Activated T-cell treated with anti-CD3 and anti-CD28 coated beads for 48 hours (primary cell): ENCODE data around the gene KCNMB3.
"Not testable (repeated sequence)": the region's sequence is repeated elsewhere in the genome, so short reads cannot be mapped to it uniquely, and the experiment has no call there.

Experiments
- DNase-seq: peaks from one replicate; pipeline ENCODE4 v3.0.0-alpha.2; 2020; ENCODE audit warnings: low read depth

The KCNMB3 gene, protein sequence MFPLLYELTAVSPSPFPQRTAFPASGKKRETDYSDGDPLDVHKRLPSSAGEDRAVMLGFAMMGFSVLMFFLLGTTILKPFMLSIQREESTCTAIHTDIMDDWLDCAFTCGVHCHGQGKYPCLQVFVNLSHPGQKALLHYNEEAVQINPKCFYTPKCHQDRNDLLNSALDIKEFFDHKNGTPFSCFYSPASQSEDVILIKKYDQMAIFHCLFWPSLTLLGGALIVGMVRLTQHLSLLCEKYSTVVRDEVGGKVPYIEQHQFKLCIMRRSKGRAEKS

DNA sequence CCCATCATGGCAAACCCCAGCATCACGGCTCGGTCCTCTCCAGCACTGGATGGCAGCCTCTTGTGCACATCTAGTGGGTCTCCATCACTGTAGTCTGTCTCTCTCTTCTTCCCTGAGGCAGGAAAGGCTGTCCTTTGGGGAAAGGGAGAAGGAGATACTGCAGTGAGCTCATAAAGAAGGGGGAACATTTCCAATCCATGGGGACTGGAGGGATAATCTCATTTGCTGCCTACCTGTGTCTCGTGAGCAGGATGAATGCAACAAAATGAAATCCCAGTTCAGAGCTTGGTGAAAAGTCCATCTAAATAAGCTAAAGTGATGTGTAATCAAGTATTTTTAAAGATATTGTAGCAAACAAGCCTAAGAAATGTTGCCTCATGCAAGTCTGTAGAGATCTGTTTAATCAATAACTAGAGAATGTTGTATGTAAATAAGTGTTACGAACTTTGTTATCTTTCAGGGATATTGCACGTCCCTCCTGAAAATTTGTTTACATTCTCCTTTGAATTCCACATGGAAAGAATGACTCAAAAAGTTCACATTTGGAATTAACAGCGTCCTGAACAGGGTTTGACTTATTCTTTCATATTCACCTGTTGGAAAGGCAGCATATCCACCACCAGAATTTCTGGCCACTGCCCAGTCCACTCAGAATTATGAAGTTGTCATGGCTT, at the start of gene KCNMB3:
TSS of gene KCNMB3 (minus strand) at position 312 of the 674 bp plus-strand sequence. CDS start at position 188, 124 bp downstream.
- no peak for DNase-seq

DNA sequence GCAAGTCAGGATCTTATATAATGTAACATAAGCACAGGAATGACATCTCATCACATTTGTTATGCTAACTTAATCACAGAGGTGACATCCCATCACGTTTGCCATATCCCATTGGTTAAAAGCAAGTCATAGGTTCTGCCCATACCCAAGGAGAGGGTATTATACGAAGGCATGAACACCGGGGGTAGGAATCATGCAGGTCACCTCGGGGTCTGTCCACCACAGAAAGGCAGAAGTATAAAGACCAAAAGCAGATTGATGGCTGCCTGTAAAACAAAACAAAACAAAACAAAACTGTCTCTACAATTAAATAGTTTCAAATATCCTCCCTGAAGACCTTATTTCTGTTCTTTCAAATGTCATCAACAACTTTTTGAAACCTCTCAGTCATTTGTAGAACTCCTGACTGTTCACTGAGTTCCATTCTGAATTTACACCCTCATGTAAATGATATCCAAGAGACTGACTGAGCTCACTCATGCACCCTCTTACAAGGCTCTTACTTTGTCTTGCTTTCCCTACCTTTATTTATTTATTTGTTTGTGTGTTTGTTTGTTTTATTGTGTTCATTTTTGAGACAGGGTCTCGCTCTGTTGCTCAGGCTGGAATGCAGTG, 49.2 kb upstream of the KCNMB3 start:
- no peak for DNase-seq

DNA sequence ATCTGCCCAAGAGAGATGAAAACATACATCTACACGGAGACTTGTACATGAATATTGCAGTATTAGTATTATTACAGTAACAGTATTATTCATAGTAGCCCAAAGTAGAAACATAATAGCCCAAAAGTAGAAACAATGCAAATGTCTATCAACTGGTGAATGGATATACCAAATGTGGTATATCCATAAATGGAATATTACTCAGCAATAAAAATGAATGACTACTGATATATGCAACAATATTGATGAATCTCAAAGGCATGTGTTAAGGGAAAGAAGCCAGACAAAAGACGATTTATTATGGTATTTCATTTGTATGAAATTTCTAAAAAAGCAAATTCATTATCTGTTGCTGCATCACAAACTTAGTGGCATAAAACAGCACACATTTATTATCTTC, 48.4 kb upstream of the KCNMB3 start:
- no peak for DNase-seq

DNA sequence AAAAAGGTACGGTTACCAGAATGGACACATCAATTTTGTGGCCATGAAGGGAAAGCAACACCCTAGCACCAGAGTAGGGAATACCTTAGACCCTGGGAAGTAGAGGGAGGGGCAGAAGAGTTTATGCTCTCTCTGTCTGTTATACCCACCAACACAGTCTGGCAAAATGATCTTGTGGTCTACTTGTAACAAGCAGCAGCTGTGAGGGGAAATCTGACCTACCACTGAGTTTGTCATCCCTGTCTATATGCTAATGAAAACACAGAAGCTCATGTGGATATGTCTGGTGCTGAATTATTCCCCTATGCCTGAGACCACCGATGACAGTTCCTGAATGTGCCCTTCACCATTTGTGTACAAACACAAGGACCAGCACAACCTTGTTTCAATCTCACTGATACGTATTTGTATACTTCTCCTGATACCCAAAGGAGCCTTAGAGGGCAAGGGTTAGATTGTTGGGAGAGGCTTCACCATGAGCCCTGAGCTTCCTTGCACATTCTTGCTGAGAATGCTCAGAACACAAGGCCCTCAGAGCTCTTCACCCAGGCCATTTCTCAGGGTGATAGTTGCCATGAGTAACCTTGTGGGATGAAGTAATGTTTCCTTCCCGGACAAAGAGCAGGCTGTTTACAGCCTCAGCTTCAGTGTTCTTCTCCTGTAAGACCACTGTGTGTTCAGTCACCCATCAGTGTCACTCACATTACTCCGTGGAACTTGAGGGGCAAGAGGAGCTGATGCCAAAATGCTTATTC, 47.2 kb upstream of the KCNMB3 start:
- DNase-seq = no peak

DNA sequence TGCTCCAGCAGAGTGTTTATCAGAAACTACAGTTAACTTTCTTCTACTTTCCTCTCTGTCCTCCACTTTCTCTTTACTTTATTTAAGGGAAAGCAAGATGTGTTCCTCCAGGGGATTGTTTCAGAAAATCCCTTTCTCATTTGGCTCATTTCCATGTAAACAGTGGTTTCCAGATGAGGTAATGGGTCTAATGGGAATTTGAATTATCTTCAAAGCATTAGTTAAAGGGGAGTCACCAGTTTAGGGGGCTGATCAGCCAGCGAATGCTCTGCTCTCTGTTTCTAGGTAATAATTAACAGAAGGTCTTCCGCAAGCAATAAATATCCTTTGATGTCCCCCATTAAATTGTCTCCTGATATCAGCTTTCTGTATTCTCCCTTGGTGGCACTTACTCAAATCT, 41.5 kb upstream of the KCNMB3 start:
- DNase-seq = no peak

DNA sequence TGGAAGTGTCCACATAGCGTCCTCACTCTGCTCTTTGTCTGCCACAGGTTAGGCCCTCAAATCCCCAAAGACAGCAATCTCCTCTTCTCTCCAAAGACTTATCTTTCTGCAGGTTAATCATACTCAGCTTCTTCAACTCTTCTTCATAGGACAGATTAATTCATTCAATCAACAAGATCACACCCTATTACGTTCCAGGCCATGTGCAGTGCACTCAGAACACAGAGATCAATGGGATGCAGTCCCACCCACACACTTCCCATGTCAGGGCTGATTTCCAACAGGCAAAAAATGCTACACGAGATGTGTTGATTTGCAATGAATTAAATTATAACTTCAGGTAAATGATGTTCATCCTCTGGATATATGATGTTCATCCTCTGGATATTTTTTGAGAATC, 38.4 kb upstream of the KCNMB3 start:
- DNase-seq = no peak

DNA sequence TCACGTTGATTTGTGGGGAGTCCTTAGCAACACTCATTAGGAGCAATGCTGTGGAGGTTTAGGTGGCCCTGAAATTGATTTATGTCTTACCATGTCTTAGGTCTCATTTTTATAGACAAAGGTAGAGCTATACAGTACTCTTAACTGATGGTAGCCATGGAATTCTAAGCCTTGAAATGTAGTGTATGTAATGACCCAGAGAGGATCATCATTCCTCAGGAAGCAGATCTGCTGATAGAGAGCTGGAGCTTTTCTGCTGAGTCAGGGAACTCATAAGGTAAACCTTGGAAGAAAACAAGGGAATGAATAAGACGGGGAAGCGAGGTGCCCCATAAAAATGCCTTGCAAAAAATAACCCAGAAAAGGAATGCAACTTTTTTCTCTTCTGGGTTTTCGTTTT, 37.9 kb upstream of the KCNMB3 start:
- no peak for DNase-seq

DNA sequence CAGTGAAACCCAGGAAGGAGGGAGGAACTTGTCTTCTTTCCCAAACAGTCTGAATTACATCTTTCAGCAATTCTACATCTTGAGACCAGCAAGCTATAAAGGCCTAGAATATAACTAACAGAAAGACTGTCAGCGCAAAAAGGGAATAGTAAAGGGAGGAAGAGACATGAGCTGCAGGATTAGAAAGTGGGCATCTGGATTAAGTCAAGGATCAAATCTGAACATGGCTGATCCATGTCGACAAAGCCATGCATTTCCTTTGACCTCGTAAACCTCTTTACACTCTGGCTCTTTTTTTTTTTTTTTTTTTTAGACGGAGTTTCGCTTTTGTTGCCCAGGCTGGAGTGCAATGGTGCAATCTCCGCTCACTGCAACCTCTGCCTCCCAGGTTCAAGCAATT, 35.4 kb upstream of the KCNMB3 start:
- DNase-seq = no peak

DNA sequence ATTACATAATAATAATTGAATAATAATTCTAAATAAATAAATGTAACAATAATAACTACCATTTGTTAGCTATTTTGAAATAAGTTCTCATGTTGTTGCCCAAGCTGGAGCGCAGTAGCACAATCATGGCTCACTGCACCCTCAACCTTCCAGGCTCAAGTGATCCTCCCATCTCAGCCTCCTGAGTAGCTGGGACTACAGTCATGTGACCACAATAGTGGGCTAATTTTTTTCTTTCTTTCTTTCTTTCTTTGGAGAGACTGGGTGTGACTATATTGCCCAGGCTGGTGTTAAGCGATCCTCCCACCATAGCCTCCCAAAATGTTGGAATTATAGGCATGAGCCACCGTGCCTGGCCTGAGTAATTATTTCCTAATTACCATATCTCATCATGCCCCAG, 30.9 kb upstream of the KCNMB3 start:
- DNase-seq = no peak

DNA sequence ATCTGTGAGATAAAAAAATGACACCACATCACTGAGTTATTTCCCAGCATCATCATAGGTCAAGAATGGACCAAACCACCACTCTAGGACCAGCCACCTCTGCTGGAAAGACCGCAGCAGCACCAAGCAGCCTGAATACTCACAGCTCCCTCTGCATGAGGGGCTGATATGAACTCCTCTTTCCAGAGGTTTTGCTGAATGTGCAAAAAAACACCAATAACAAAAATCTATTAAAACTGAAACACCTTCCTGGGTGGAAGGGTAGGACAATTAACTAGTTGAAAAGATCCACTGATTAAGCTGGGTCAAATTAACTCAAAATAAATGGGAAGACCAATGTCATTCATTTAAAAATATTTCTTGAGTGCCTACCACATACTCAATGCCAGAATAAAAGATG, 28.9 kb upstream of the KCNMB3 start:
- DNase-seq = no peak

DNA sequence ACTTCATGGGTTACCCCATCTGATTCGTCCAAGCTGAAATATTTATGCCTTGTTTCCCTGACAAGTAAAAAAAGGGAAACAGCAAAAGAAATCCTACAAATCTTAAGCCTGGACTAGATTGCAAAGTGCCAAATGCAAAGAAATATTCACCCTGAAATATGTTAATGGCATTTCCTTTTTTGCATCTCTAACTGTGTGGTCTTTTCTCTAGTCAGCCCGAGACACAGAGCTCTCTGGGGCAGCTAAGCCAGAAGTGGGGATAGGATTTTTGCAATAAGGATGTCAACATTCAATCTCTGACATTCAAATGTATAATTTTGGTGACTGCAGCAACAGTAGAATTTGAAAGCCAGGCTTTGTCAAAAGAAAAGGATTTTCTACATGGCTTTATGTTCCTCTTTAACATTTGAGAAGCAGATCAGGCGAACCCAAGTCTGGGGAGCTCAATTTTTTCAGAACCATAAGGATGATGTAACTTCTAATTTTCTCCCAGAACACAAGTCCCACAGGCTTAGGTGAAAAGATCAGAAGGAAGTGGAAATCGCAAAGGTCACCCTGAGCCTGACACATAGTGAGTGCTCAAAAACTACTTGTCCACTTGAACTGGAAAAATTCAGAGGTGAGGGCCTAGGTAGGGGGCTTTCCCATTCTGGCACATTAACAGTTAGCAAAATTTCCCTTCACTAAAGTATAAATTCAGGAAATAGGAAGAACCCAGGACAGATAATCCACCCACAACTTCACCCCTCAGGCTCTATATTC, 28.2 kb upstream of the KCNMB3 start:
- no peak for DNase-seq

DNA sequence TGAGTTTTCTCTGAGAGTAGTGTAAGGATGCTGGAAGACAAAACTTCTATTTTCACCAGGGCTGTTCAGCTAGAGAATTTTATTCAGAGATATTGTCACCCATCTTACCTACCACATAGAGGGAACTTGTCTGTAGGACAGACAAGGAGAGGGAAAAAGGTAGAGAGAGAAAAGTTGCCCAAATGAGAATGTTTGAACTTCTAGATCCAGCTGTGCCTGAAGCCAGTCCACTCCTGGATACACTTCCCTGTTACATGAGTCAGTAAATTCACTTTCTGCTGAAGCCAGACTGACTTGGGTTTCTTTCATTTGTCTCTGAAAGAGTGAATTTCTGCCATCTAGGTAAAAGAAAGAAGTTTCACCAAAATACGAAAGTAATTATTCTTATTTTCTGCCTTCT, 27.2 kb upstream of the KCNMB3 start:
- no peak for DNase-seq

DNA sequence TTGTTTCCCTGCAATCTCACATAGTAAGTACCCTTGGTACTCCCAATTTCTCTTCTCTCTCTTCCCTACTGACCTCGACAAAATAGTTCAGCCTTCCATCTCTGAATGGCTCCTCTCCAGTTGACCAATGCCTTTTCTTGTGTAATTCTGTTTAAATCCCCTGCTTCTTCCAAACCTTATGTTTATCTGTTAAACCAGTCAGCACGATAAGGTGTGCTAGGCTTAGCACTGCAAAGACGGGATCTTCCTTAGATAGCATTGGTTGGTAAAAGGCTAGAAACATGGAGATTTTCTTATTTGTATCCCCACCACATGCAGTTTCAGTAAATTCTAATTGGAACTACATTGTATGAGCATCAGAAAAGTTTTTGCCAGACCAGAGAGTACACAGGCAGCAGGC, 25.8 kb upstream of the KCNMB3 start:
- no peak for DNase-seq

DNA sequence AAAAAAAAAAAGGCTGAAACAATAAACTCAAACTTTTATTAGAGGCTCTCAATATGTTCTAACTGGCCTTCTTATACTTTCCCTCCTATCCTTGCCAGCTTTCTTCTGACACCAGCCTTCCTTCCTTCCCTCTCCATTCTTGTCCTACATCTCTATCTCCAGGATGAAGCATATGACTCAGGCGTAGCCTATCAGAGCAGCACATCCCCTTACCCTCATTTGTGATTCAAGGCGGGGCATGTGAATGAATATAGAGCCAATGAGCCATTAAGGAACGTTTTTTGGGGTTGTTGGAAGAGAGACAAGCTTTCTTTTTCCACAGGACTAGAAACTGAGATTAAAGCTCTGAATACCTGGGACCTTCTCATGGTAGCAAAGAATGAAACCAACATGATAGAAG, 25.1 kb upstream of the KCNMB3 start:
- no peak for DNase-seq

DNA sequence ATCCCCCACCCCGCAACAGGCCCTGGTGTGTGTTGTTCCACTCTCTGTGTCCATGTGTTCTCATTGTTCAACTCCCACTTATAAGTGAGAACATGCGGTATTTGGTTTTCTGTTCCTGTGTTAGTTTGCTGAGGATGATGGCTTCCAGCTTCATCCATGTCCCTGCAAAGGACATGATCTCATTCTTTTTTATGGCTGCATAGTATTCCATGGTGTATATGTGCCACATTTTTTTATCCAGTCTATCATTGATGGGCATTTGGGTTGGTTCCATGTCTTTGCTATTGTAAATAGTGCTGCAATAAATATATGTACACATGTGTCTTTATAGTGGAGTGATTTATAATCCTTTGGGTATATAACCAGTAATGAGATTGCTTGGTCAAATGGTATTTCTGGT, 23.5 kb upstream of the KCNMB3 start:
- DNase-seq = not testable (repeated sequence)

DNA sequence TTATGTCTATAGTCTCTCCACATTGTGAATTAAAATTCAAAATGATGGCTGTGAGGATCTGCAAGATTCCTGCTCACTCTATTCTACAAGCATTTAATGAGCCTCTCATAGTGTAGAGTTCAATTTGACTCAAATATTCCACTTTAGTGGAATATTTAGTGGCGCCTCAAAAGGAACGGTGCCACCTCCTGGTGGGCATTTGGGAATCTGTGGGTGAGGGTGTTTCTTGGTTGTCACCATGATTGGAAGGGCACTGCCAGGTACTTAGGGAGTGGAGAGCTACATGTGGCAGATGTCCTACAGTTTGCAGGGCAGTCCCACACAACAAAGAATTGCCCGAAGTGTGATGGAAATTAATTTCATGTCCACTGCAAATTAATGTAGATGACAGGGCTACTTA, 21.5 kb upstream of the KCNMB3 start:
- no peak for DNase-seq

DNA sequence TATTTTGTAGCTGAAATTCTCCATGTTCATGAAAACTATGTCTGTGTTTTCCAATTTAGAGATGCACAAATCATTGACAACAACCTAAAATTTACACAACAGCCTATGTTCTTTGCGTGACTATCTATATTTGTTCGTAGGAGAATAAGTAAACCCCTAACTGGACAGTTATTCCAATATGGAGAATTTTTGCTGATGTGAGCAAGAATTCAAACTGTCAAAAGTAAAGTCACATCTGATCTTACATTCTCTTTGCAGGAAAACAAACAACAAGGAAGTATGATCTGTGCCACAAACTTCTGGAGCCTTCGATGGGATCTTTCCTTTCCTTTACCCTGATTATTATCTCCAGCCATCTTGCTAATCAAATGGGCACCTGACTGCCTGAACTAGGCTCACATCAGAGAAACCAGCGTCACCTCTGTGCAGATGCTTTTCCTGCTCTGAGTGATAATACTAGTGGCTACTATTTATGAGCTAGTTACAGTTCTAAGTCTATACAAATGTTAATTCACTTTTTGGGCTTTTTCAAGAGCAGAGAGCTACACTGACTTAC, 18.3 kb upstream of the KCNMB3 start:
- DNase-seq = no peak

DNA sequence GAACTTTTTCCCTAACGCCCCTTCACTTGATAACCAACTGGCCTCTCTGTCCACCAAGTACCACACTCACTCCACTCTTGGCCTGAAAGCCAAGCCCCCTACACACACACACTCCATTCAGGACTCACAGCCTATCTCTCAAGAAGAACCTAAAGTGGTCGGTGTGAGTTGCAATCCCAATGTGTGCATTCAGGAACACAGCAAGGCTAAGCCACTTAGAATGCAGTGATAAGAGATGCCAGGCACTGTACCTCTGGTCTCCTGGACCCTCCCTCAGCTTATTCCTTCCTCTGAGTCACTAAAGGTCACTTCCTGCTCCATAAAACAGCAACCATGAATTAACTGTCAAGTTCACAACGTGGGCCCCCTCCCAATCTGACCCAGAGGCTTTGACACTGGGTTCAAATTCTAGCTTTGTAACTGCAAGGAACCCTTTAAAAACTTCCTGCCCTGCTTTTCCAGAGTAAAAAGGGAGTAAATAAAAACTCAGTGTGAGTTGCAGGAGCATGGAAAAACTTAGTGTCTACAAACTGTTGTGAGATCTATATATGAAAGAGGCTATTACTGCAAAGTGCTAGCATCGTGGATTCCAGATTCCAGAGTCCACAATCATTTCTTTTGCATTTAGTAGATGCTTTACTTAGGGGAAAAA, 17.6 kb upstream of the KCNMB3 start:
- no peak for DNase-seq

DNA sequence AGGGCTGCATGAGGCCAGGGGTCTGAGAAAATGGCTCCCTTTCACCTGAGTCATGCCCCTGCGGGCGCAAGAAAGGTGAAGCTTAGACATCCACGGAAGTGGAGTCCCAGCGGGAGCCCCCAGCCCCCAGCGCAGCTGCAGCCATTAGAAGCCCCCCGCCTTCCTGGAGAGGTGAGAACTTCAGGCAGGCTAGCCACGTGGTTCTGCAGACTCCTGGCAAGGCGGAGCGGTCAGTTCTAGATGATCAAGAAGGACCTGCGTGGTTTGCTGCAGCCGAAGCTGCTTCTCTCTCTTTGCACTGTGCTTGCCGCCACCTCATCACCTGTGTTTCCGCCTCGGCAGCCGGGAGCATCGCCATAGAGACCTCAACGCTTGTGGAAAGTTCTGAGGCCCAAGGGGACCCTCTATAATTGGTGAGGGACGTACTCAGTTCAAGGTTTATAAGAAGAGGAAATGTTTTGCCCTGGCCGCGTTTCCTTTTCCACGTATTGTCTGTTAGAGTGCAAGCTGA, 15.8 kb upstream of the KCNMB3 start:
- DNase-seq = no peak

DNA sequence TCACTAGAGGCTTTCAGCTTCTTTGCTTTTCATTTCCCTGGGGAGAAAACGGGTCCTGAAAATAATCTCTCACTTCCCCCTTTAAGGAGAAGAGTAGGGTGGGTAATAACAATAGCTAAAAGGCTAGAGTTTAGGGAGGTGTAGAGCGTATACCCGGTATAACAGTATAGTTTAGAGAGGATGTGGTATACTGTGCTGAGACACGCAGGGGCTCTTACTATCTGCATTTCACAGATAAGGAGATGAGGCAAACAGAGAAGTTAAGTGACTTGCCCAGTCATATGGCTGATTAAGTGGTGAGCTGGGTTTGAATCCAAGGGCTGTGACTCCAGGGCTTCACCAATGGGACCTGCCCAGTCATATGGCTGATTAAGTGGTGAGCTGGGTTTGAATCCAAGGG, 15.0 kb upstream of the KCNMB3 start:
- DNase-seq = no peak

DNA sequence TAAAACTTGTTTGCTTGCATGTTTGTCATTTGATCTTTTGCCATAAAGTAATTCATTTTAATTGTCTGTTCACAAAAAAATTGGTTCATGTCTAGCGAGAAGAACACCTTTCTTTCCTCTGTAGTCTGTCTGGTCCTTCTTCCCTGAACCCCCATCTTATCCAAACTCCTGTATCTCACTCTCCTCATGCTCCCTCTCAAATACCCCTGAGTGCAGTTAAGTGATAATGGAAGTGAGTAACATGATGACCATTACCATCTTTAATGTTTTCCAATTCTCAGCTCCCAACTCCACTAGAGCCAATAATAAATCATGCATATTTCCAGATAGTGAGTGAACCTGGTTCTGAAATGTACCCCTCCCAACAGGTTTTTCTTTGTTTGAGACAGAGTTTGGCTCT, 14.2 kb upstream of the KCNMB3 start:
- no peak for DNase-seq
